HG03060 (cell line): ENCODE data around the gene YEATS2.
"Not testable (repeated sequence)": the region's sequence is repeated elsewhere in the genome, so short reads cannot be mapped to it uniquely, and the experiment has no call there.

Experiments
- ATAC-seq: cut with Tn5 transposase; IDR thresholded peaks from one replicate; pipeline ENCODE4 v1.9.1; 2021; ENCODE audit warnings: low read depth, moderate number of reproducible peaks; ENCODE audit not compliant: unreplicated experiment

YEATS2 gene

GRCh38 chr3:183774631-183775030 is 77.0 kb downstream of the YEATS2 start:
- ATAC-seq = no peak

DNA sequence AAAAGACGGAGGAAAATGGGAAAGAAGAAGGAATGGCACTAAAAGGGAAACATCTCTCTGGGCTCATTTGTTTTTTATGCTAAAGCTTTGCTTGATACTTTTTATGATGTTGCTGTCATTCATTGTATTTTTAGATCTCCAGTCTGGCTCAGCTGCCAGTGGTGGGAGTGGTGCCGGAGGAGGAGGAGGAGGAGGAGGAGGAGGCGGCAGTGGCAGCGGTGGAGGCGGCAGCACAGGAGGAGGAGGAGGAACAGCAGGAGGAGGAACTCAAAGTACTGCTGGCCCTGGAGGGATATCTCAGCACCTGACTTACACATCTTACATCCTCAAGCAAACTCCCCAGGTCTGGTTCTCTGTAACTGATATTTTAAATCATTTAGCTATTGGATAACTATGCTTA is 78.2 kb downstream of the YEATS2 start:
- no peak for ATAC-seq

DNA sequence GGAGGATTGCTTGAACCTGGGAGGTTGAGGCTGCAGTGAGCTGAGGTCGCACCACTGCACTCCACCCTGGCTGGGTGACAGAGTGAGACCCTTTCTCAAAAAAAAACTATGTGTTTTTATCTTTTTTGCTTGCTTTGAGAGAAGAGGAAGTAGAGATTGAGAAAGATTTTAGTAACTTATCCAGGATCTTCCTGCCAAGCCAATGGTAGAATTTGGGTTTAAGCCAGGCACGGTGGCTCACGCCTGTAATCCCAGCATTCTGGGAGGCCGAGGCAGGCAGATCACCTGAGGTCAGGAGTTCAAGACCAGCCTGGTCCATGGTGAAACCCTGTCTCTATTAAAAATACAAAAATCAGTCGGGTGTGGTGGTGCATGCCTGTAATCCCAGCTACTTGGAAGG is 78.9 kb downstream of the YEATS2 start:
- not testable (repeated sequence) for ATAC-seq

DNA sequence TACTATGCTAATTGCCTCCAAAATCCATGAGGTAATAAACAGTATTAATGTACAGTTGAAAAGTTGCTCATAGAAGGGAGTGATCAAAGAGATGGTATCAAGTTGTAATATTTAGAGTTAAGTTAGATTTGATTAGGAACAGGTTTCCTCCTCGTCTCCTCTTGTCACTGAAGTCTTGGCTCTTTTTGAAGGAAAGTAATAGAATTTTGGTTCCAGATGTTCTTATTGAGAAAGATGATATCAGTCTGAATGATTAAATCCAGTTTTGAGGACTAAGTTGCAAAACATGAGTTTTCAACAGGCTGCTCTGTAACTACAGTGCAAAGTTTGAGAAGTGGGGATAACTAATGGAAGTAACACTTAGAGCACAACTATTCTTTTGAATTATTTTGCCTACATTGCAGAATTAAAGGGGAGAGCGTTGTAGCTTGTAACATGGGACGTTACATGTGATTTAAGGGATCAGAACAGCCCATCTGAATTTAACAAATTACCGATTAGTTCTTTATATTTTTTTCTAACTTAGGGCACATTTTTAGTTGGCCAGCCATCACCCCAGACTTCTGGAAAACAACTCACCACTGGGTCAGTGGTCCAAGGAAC is 79.5 kb downstream of the YEATS2 start:
- ATAC-seq = no peak

GRCh38 chr3:183779896-183780465 is 82.4 kb downstream of the YEATS2 start:
- ATAC-seq = no peak

- no peak for ATAC-seq
Measured at GRCh38 chr3:183781246-183781645, 83.6 kb downstream of the YEATS2 start.

DNA sequence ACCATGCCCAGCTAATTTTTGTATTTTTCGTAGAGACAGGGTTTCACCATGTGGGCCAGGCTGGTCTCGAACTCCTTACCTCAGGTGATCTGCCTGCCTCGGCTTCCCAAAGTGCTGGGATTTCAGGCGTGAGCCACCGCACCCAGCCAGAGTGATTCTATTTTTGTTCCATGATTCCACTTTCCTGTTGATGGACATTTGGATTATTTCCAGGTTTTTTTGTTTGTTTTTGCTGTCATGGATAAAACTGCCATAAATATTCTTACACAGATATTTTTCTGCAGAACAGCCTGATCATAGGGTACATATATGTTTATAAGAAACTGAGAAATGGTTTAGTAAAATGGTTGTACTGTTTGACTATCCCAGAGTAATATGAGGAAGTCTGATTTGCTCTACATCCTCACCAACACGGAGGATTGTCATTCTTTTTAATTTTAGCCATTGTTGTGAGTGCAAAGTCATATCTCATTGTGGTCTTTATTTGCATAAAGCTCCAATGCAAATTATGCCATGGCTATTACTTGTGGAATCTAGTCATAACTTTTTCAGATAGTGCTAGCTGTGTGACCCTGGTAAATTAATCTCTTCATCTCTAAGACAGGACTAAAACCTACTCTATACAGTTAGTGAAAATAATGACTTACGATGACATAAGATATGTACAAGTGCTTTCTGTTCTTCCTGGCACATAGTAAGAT is 85.1 kb downstream of the YEATS2 start:
- ATAC-seq = no peak

- not testable (repeated sequence) for ATAC-seq
Measured at GRCh38 chr3:183784503-183784902, 86.9 kb downstream of the YEATS2 start.

DNA sequence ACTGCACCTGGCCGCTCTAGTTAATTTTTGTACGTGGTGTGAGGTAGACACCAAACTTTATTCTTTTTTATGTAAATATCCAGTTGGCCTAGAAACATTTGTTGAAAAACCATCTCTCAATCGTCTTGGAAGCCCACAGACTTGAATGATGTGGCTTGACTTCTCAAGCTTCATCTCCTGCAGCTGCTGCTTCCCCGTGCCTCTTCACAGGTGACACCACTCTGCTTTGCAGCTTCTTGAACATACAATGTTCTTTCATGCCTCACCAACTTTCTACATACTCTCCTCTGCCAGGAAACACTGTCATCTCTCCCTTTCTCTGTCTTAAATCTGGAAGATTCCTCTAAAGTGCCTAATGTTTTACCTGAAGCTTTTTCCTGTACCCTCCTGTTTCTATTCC is 92.2 kb downstream of the YEATS2 start:
- ATAC-seq = no peak

GRCh38 chr3:183790700-183791099 is 93.1 kb downstream of the YEATS2 start:
- ATAC-seq = no peak

GRCh38 chr3:183792976-183793375 is 95.4 kb downstream of the YEATS2 start:
- ATAC-seq = no peak

GRCh38 chr3:183794452-183794851 is 96.9 kb downstream of the YEATS2 start:
- no peak for ATAC-seq

DNA sequence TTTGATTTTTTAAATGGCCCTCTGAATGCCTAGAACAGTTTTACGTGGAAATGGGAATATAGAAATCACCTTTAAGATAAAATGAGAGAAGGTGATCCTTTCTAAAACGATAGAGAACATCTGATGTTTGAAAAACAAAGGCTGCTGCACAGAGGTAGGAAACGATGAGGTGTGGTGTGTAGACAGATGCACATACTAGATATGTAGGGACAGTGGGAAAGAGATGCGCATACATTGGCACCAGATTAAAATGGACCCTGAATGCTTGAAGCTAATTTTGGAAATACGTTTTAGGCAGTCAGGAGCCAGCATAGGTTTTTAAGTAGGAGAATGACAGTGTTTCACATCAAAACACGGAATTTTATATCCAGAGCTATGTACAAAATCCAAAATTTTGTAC is 98.8 kb downstream of the YEATS2 start:
- no peak for ATAC-seq

- ATAC-seq = no peak
Measured at GRCh38 chr3:183797996-183798395, 100.4 kb downstream of the YEATS2 start.

GRCh38 chr3:183799461-183799860 is 101.9 kb downstream of the YEATS2 start:
- ATAC-seq = no peak

- no peak for ATAC-seq
Measured at GRCh38 chr3:183800243-183800863, 102.8 kb downstream of the YEATS2 start.

- no peak for ATAC-seq
Measured at GRCh38 chr3:183801601-183802000, 104.0 kb downstream of the YEATS2 start.

GRCh38 chr3:183802989-183803388 is 105.4 kb downstream of the YEATS2 start:
- no peak for ATAC-seq

DNA sequence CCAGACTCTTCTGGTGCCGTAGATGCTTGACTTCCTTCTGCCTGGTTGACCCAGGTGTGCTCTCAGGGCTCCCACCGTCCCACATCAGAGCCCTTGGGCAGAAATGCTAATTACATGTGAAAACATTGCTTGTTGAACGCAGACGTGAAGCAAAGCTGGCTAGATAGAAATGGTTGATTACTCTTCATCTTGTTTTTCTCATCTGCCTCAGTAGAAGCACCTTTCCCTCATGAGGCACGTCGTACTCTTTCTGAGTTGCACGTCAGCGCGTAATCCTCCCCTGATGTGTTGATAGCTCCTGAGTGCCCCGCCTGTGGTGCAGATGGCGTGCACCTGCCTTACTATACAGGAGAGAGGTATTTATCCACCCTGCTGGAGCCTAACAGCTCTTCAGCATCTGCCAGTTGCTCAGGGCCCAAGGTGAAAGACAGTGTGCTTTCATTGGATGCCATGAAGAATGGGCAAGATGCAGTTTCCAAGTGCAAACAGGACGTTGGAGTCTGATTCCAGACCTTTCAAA is 109.7 kb downstream of the YEATS2 start:
- ATAC-seq = no peak

DNA sequence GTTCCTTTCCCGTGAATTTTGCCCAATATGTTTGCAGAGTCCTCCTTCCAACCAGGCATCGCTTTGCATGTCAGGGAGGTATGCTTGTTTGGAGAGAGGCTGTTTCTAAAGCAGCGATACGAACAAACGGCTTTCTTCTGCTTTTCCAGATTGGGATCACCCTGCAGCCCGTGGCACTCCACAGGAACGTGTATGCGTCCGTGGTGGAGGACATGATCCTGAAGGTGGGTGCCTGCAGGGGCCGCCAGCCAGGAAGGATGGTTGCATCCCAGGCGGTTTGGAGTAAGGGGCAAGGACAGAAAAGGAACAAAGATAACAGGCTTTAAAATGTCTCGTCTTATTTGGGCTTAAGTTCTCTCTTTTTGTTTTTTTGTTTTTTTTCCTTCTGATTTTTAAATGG is 110.3 kb downstream of the YEATS2 start:
- ATAC-seq = no peak

GRCh38 chr3:183808355-183808754 is 110.8 kb downstream of the YEATS2 start:
- ATAC-seq = no peak
